SK-N-SH (cell line): ENCODE data around the gene CRYBG3.

Experiments used
- ELF1 ChIP-seq: IDR thresholded peaks from 2 replicates; pipeline ENCODE4 v1.4.0; 2012
- EP300 ChIP-seq, 2 experiments: IDR thresholded peaks; 2 replicates each; pipeline versions ENCODE4 v1.4.0 to v1.6.1; 2012; ENCODE audit warnings: borderline replicate concordance in 1 of 2, low read depth in 1 of 2, low read length in 1 of 2
- GATA2 ChIP-seq: sonication (generic); formaldehyde crosslinking; IDR thresholded peaks from 2 replicates; pipeline ENCODE4 v1.5.0; 2020; ENCODE audit warnings: mild to moderate bottlenecking, missing genetic modification reagents
- IRF3 ChIP-seq: fragments of 150-350 bp; IDR thresholded peaks from 2 replicates; pipeline ENCODE4 v1.6.1; 2016; ENCODE audit warnings: mild to moderate bottlenecking, low read depth, low read length
- NRF1 ChIP-seq: IDR thresholded peaks from 2 replicates; pipeline ENCODE4 v1.6.1; 2012; ENCODE audit warnings: low read depth, mild to moderate bottlenecking, low read length
- POLR2AphosphoS5 ChIP-seq: IDR thresholded peaks from 2 replicates; pipeline ENCODE4 v1.6.1; 2012; ENCODE audit warnings: low read depth, low read length
- RAD21 ChIP-seq: IDR thresholded peaks from 2 replicates; pipeline ENCODE4 v1.6.1; 2012; ENCODE audit warnings: mild to moderate bottlenecking, low read length
- RCOR1 ChIP-seq: fragments of 150-350 bp; IDR thresholded peaks from 2 replicates; pipeline ENCODE4 v1.6.1; 2017; ENCODE audit warnings: antibody characterized with exemption, low read length
- REST ChIP-seq: IDR thresholded peaks from 2 replicates; pipeline ENCODE4 v1.6.1; 2012; ENCODE audit warnings: mild to moderate bottlenecking, low read depth, low read length, moderate library complexity
- RFX5 ChIP-seq: IDR thresholded peaks from 2 replicates; pipeline ENCODE4 v1.6.1; 2012; ENCODE audit warnings: mild to moderate bottlenecking, improper control_type of control experiment, low read length
- SIN3A ChIP-seq: IDR thresholded peaks from 2 replicates; pipeline ENCODE4 v1.6.1; 2012; ENCODE audit warnings: low read depth, mild to moderate bottlenecking, low read length, moderate library complexity, borderline replicate concordance
- YY1 ChIP-seq: IDR thresholded peaks from 2 replicates; pipeline ENCODE4 v1.4.0; 2012; ENCODE audit warnings: low read depth, mild to moderate bottlenecking
- TF ChIP-seq, protein P1 (sequence below): fragments of 200-600 bp; sonication (generic); IDR thresholded peaks from 2 replicates; pipeline ENCODE4 v1.6.1; 2017; ENCODE audit warnings: antibody characterized with exemption, mild to moderate bottlenecking, moderate library complexity
- TF ChIP-seq, protein P2 (sequence below): IDR thresholded peaks from 2 replicates; pipeline ENCODE4 v1.4.0; 2012; ENCODE audit warnings: low read depth

GRCh38 chr3:97956051-97956450 is 134.2 kb downstream of the CRYBG3 start:
- TF ChIP-seq, protein P1, sequence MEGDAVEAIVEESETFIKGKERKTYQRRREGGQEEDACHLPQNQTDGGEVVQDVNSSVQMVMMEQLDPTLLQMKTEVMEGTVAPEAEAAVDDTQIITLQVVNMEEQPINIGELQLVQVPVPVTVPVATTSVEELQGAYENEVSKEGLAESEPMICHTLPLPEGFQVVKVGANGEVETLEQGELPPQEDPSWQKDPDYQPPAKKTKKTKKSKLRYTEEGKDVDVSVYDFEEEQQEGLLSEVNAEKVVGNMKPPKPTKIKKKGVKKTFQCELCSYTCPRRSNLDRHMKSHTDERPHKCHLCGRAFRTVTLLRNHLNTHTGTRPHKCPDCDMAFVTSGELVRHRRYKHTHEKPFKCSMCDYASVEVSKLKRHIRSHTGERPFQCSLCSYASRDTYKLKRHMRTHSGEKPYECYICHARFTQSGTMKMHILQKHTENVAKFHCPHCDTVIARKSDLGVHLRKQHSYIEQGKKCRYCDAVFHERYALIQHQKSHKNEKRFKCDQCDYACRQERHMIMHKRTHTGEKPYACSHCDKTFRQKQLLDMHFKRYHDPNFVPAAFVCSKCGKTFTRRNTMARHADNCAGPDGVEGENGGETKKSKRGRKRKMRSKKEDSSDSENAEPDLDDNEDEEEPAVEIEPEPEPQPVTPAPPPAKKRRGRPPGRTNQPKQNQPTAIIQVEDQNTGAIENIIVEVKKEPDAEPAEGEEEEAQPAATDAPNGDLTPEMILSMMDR = no peak
- no peak for TF ChIP-seq EP300 (IDR thresholded peaks at IDR 0.05; ENCODE audit: borderline replicate concordance in 1 of 2, low read depth in 1 of 2, low read length in 1 of 2)
- no peak for TF ChIP-seq REST
- no peak for TF ChIP-seq GATA2 (CRISPR knock-in tag)
- TF ChIP-seq RCOR1 = no peak
- TF ChIP-seq YY1 = no peak
- TF ChIP-seq ELF1 = no peak
- TF ChIP-seq IRF3 = no peak
- TF ChIP-seq, protein P2, sequence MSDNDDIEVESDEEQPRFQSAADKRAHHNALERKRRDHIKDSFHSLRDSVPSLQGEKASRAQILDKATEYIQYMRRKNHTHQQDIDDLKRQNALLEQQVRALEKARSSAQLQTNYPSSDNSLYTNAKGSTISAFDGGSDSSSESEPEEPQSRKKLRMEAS = no peak
- no peak for TF ChIP-seq POLR2AphosphoS5
- no peak for TF ChIP-seq SIN3A
- TF ChIP-seq NRF1 = no peak
- no peak for TF ChIP-seq RFX5
- no peak for TF ChIP-seq RAD21
